GM10248 (cell line): ENCODE data around the gene SERPINE2.

Experiments
- CTCF ChIA-PET: fragments of 300-600 bp; sonication (Branson Sonifier 250); formaldehyde crosslinking; extraction: SDS; loops from one replicate; lab custom pipeline; 2021; ENCODE audit warnings: antibody characterized with exemption; lab: Yijun Ruan, JAX
- POLR2A ChIA-PET: fragments of 350-650 bp; sonication (Branson Sonifier 250); formaldehyde crosslinking; extraction: SDS; loops from one replicate; lab custom pipeline; 2020; ENCODE audit warnings: antibody characterized with exemption; lab: Yijun Ruan, JAX
- DNase-seq: peaks from one replicate; pipeline ENCODE4 v3.0.0; 2012; ENCODE audit errors: extremely low spot score
- CTCF ChIP-seq: IDR thresholded peaks from 2 replicates; pipeline ENCODE4 v1.5.1; 2012; ENCODE audit warnings: mild to moderate bottlenecking, low read depth; ENCODE audit errors: extremely low read depth, missing control alignments, control extremely low read depth

SERPINE2 gene

GRCh38 chr2:224056889-224057288 is 17.8 kb upstream of the SERPINE2 start:
- POLR2A ChIA-PET: no interaction called here
- no peak for TF ChIP-seq CTCF
- CTCF ChIA-PET: no interaction called here
- DNase-seq: no peak

- ChIA-PET CTCF (interaction anchor here (0.7 to 1.9 kb wide), 3 partner anchors 12 to 62 kb away, joined by 3 to 5 read pairs (median 4); no protein-coding TSS in a partner anchor), POLR2A (no interaction called here)
Measured at GRCh38 chr2:224055101-224055500, 16.0 kb upstream of the SERPINE2 start.

DNA sequence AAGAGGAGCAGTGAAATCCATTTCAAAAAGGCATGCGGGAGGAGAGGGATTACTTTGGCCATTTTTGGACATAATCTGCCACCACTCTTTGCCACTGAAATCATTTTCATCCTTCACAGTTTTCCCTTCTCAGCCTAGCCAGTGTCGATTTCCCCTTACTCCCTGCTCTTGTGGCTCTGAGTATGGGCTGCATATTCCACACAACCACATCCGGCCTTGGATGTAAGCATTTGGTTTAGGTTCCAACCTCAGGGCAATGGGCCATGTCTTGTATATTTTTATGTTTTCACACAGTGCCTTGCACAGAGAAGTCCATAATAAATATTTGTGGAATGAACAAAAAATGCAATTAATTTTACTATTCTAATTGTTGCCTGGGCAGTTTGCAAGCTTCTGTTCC is 7.7 kb upstream of the SERPINE2 start:
- TF ChIP-seq CTCF: no peak
- no peak for DNase-seq
- POLR2A ChIA-PET: no interaction called here
- CTCF ChIA-PET: no interaction called here

More at GRCh38 chr2:224055101-224055500, 16.0 kb upstream of the SERPINE2 start:
- DNase-seq: no peak
- no peak for TF ChIP-seq CTCF

DNA sequence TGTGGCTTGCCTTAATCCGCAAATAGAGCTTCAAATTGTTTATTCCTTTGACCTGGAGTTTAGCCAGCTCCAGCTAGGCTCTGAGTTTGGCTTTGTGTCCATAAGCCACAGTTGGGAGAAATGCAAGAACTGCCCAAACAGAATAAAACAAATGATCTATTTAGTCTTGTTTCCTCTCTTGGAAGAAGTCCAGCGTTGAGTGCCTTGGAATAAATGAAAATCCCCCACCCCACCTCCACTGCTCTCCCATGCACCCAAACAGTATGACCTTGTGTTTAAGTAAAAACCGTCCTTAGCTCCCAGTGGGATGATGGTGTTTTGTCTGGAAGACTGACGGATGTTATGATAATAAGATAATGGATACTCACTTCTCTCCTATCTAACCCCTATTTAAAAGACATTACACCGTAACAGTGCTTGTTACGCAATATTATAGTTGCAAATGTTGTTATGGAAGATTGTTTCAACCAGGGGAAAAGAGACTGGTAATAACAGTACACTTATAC is 3.2 kb upstream of the SERPINE2 start:
- no peak for TF ChIP-seq CTCF
- DNase-seq: no peak
- POLR2A ChIA-PET: no interaction called here
- CTCF ChIA-PET: no interaction called here

GRCh38 chr2:224041554-224041953 is 2.5 kb upstream of the SERPINE2 start:
- POLR2A ChIA-PET: no interaction called here
- CTCF ChIA-PET: no interaction called here
- TF ChIP-seq CTCF: no peak
- DNase-seq: no peak

GRCh38 chr2:224040753-224041152 is 1.7 kb upstream of the SERPINE2 start:
- CTCF ChIA-PET: no interaction called here
- POLR2A ChIA-PET: no interaction called here
- no peak for DNase-seq
- TF ChIP-seq CTCF: no peak
